Tibial artery (tissue), 4 donors: Measurements from ENCODE around the gene ABCC9.
"Not testable (repeated sequence)": the region's sequence is repeated elsewhere in the genome, so short reads cannot be mapped to it uniquely, and the experiment has no call there.

Experiments used
- DNase-seq, 2 donors: peaks; one replicate each; pipeline ENCODE4 v3.0.0-alpha.2; 2019
- H3K27ac ChIP-seq, 2 donors: fragments of 200-600 bp; sonication (generic) in 1 of 2; 1 replicate in 1 of 2; 2 replicates in 1 of 2; pipeline ENCODE4 v1.5.1; 2018 to 2019; ENCODE audit warnings: mild to moderate bottlenecking in 1 of 2
- H3K27me3 ChIP-seq, 2 donors: fragments of 200-600 bp; sonication (generic) in 1 of 2; one replicate each; pipeline versions ENCODE4 v1.5.1 to v1.6.0; 2016 to 2019
- H3K36me3 ChIP-seq, 3 donors: fragments of 200-600 bp; sonication (generic) in 2 of 3; one replicate each; pipeline ENCODE4 v1.5.1; 2016 to 2019; ENCODE audit warnings: mild to moderate bottlenecking in 2 of 3
- H3K4me1 ChIP-seq, 4 donors: fragments of 200-600 bp; sonication (generic) in 2 of 4; 1 replicate in 3 of 4; 2 replicates in 1 of 4; pipeline ENCODE4 v1.5.1; 2016 to 2019
- H3K4me3 ChIP-seq, 2 donors: fragments of 200-600 bp; sonication (generic) in 1 of 2; 1 replicate in 1 of 2; 2 replicates in 1 of 2; pipeline ENCODE4 v1.5.1; 2018 to 2019; ENCODE audit warnings: mild to moderate bottlenecking in 2 of 2
- H3K9me3 ChIP-seq, 3 donors: fragments of 200-600 bp; sonication (generic) in 1 of 3; one replicate each; pipeline ENCODE4 v1.5.1; 2016 to 2019
- CTCF ChIP-seq, 2 experiments: fragments of 200-600 bp in 1 of 2; fragments of 450-650 bp in 1 of 2; IDR thresholded peaks; one replicate each; pipeline ENCODE4 v1.5.1; 2017 to 2019; ENCODE audit warnings: antibody characterized with exemption in 2 of 2, mild to moderate bottlenecking in 1 of 2, moderate library complexity in 1 of 2
- intact Hi-C: fragments of 100-400 bp; cut with DNase I; formaldehyde crosslinking; loops from one replicate; pipeline ENCODE4 v1.15.0; 2023; ENCODE audit warnings: low total_unique reads

ABCC9 gene

GRCh38 chr12:21813751-21814150, 127.5 kb downstream of the ABCC9 start:
- Histone ChIP-seq H3K36me3 (peaks cover 0 to 6% (median 0%) of the 10 kb centered on the region in 3 donors), H3K27me3 (no peaks in the 10 kb centered on the region), H3K4me3 (no peak overlapping the region), H3K4me1 (peaks cover 0 to 31% (median 2%) of the 10 kb centered on the region in 4 donors), H3K27ac (no peak overlapping the region), H3K9me3 (no peaks in the 10 kb centered on the region)
- no peak for TF ChIP-seq CTCF (IDR thresholded peaks at IDR 0.05)
- intact Hi-C loops = no loop called here
- no peak for DNase-seq

DNA sequence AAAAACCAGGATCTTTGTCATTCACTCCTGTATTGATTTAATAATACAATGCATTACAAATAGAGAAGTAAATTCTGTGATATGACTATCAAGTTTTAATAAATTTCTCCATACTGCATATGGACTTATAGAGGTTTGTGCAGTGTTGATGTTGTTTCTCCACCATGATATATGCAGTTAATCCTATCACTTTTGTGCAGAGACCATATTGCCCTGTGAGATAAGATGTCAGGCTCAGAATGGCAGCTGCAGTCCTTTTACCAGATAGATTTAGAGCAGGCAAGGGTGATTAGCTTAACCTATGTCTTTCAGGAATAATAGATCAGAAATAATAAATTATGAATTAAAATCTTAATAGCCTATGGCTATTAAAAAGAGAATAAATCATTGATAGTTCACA, 128.1 kb downstream of the ABCC9 start:
- intact Hi-C loops = no loop called here
- H3K9me3 ChIP-seq = no peaks in the 10 kb centered on the region
- no peak overlapping the region for H3K27ac ChIP-seq
- DNase-seq = no peak
- H3K36me3 ChIP-seq = peaks cover 0 to 6% (median 0%) of the 10 kb centered on the region in 3 donors
- no peak overlapping the region for H3K4me3 ChIP-seq
- no peak for TF ChIP-seq CTCF (IDR thresholded peaks at IDR 0.05)
- no peaks in the 10 kb centered on the region for H3K27me3 ChIP-seq
- peaks cover 0 to 25% (median under 1%) of the 10 kb centered on the region in 4 donors for H3K4me1 ChIP-seq

DNA sequence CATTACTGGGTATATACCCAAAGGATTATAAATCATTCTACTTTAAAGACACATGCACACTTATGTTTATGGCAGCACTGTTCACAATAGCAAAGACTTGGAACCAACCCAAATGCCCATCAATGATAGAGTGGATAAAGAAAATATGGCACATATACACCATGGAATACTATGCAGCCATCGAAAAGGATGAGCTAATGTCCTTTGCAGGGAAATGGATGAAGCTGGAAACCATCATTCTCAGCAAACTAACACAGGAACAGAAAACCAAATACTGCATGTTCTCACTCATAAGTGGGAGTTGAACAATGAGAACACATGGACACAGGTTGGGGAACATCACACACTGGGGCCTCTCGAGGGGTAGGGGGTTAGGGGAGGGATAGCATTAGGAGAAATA, 128.9 kb downstream of the ABCC9 start:
- H3K9me3 ChIP-seq, H3K36me3 ChIP-seq, intact Hi-C loops, H3K27me3 ChIP-seq, H3K4me3 ChIP-seq, H3K27ac ChIP-seq, DNase-seq: not testable (repeated sequence)
- H3K4me1 ChIP-seq = peaks cover 0 to 23% (median 0%) of the 10 kb centered on the region in 4 donors

DNA sequence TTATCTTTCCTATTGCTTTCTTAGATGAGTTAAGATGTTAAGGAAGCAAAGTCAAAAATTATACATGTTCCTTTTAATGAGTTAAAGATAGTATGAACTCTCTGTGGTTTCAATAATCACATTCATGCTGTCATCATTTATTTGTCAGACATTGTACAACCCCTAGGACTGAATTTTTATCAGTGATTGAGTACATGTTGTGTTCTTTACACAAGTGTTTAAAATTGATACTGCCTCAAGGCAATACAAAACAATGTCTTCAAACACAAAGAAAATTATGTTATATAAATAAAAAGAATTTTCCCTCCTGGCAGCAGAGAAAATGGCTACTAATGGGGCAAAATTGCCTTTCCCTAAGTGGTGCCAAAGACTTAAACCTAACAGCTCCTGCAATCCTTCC, 132.1 kb downstream of the ABCC9 start:
- Histone ChIP-seq H3K4me3 (no peak overlapping the region), H3K9me3 (no peaks in the 10 kb centered on the region), H3K4me1 (peaks cover 0 to 7% (median 0%) of the 10 kb centered on the region in 4 donors), H3K27me3 (no peaks in the 10 kb centered on the region), H3K27ac (no peak overlapping the region), H3K36me3 (peaks cover 0 to 11% (median 4%) of the 10 kb centered on the region in 3 donors)
- no peak for DNase-seq
- TF ChIP-seq CTCF (IDR thresholded peaks at IDR 0.05) = no peak
- intact Hi-C loops = no loop called here

GRCh38 chr12:21806255-21806654, 135.0 kb downstream of the ABCC9 start:
- no peaks in the 10 kb centered on the region for H3K4me1 ChIP-seq
- no peak for TF ChIP-seq CTCF (IDR thresholded peaks at IDR 0.05)
- H3K27me3 ChIP-seq = no peaks in the 10 kb centered on the region
- no peaks in the 10 kb centered on the region for H3K9me3 ChIP-seq
- H3K4me3 ChIP-seq = no peak overlapping the region
- intact Hi-C loops = no loop called here
- H3K36me3 ChIP-seq = peaks cover 0 to 16% (median 4%) of the 10 kb centered on the region in 3 donors
- H3K27ac ChIP-seq = no peak overlapping the region
- DNase-seq = no peak

DNA sequence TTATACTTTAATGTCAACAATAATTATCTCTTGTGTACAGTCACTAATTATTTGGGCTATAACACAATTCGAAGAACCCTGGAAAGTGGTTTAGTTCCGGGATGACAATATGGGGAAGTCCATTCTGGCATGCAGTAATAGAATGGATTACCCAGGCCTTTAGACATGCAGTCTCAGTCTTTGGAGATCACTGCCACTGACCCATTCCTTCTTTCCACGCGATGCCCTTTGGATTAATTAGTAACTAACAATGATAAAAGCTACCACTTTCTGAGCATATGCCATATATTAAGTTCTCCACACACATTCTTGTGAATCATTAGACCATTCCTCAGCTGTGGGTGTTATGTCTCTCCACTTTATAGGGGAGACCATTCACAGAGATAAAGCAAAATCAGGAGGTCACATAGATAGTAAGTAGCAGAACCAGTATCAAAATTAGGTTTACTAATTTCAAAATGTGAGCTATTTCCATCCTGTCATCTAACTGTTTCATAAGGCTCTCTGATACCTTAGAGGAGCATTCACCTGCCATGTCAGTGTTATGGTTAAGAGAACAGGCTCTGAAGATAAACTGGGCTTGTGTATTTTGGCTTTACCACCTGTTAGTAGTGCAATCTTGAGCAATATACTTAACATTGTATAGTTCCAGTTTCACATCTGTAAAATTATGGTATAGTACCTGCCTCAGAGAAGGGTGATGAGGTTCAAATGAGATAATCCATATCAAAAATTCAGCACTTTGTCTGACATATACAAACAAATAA, 139.5 kb downstream of the ABCC9 start:
- H3K4me3 ChIP-seq = no peak overlapping the region
- H3K27ac ChIP-seq = no peak overlapping the region
- no peaks in the 10 kb centered on the region for H3K27me3 ChIP-seq
- no peaks in the 10 kb centered on the region for H3K9me3 ChIP-seq
- peaks cover 0 to 15% (median 4%) of the 10 kb centered on the region in 3 donors for H3K36me3 ChIP-seq
- intact Hi-C loops = no loop called here
- H3K4me1 ChIP-seq = no peaks in the 10 kb centered on the region
- TF ChIP-seq CTCF (IDR thresholded peaks at IDR 0.05) = no peak
- DNase-seq = no peak
